GM10266 (cell line): ENCODE measurements around the gene XYLT2.

Experiments used
- DNase-seq: peaks from one replicate; pipeline ENCODE4 v3.0.0; 2012; ENCODE audit errors: extremely low spot score
- CTCF ChIP-seq: IDR thresholded peaks from 2 replicates; pipeline ENCODE4 v1.5.1; 2012; ENCODE audit warnings: mild to moderate bottlenecking, low read depth; ENCODE audit not compliant: control insufficient read depth, insufficient read depth; ENCODE audit errors: missing control alignments

The XYLT2 gene

GRCh38 chr17:50379351-50380132 lies 33.6 kb downstream of the XYLT2 start:
- DNase-seq: no peak
- TF ChIP-seq CTCF: no peak

DNA sequence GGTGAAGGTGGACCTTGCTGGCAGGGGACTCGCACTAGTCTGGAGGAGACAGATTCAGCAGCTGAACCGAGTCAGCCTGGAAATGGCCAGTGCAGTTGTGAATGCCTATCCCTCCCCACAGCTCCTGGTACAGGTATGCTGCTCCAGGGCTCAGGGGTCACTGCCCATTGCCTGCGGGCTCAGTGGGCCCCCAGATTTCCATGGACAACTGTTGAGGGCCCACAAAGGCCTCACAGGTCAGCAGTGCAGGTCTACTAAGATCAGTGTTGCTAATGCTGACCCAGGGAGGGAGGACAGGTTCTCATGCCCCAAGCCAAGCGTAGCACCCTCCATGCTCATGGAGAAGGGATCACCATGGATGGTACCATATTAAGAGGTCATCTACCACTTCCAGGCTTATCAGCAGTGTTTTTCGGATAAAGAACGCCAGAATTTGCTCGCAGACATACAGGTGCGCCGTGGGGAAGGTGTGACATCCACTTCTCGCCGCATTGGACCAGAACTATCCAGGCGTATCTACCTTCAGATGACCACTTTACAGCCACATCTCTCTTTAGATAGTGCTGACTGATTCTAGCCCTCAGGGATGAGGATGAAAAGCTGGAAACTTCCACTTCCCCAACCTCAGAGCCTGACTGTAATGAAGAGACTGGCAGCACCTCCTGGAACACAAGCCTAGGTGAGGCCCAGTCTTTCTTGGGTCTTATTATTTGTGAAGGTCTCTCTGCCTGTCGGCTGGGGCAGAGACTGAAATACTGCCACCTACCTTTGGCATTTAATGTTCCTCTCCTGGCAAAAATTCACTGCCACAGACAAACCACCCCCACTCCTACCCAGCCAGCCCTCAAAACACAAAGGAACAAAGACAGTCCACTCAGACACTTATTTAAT lies 34.7 kb downstream of the XYLT2 start:
- TF ChIP-seq CTCF: peak; percentile 20
- DNase-seq: no peak

- TF ChIP-seq CTCF: no peak
Observed at GRCh38 chr17:50381260-50381815, 35.4 kb downstream of the XYLT2 start.

GRCh38 chr17:50381920-50382319 lies 36.0 kb downstream of the XYLT2 start:
- DNase-seq: no peak

More at GRCh38 chr17:50381260-50381815, 35.4 kb downstream of the XYLT2 start:
- DNase-seq: no peak

GRCh38 chr17:50382931-50383330 lies 37.0 kb downstream of the XYLT2 start:
- no peak for DNase-seq
- no peak for TF ChIP-seq CTCF

More at GRCh38 chr17:50381920-50382319, 36.0 kb downstream of the XYLT2 start:
- TF ChIP-seq CTCF: no peak

GRCh38 chr17:50386510-50386909 lies 40.6 kb downstream of the XYLT2 start:
- TF ChIP-seq CTCF: no peak
- DNase-seq: no peak
